A549 (cell line): ENCODE results near the gene CELF3.

Source experiments
- CEBPB ChIP-seq, 2 experiments: fragments of >200 bp in 1 of 2; sonication (Bioruptor Twin) in 1 of 2; formaldehyde crosslinking in 1 of 2; IDR thresholded peaks; 2 replicates each; pipeline ENCODE4 v1.6.1; 2012 to 2016
- CHD2 ChIP-seq: fragments of 150-350 bp; IDR thresholded peaks from 2 replicates; pipeline ENCODE4 v1.6.1; 2014; ENCODE audit warnings: low read length; ENCODE audit not compliant: partially characterized antibody
- CTCF ChIP-seq: fragments of >200 bp; sonication (Bioruptor Twin); formaldehyde crosslinking; IDR thresholded peaks from 3 replicates; pipeline ENCODE4 v1.5.1; 2016
- HDAC2 ChIP-seq: fragments of 200-600 bp; sonication (generic); IDR thresholded peaks from 2 replicates; pipeline ENCODE4 v1.6.1; 2016
- JUN ChIP-seq, 2 experiments: fragments of >200 bp; sonication (Bioruptor Twin); formaldehyde crosslinking; IDR thresholded peaks; 2 replicates in 1 of 2; 3 replicates in 1 of 2; pipeline ENCODE4 v1.6.1; 2016 to 2017
- JUNB ChIP-seq: fragments of >200 bp; sonication (Bioruptor Twin); formaldehyde crosslinking; IDR thresholded peaks from 2 replicates; pipeline ENCODE4 v1.6.1; 2016
- POLR2A ChIP-seq: IDR thresholded peaks from 2 replicates; pipeline ENCODE4 v1.6.1; 2012; ENCODE audit warnings: mild to moderate bottlenecking, low read length
- RCOR1 ChIP-seq: fragments of 150-350 bp; IDR thresholded peaks from 2 replicates; pipeline ENCODE4 v1.6.1; 2014; ENCODE audit warnings: antibody characterized with exemption, low read length, low read depth
- TP53 ChIP-seq: fragments of 250-450 bp; sonication (Bioruptor Pico); IDR thresholded peaks from 2 replicates; pipeline ENCODE4 v1.5.0; 2021; ENCODE audit warnings: mild to moderate bottlenecking, moderate library complexity
- TF ChIP-seq, protein P1 (sequence below): fragments of >200 bp; sonication (Bioruptor Twin); formaldehyde crosslinking; IDR thresholded peaks from 3 replicates; pipeline ENCODE4 v1.6.1; 2016
- TF ChIP-seq, protein P2 (sequence below): fragments of 450-650 bp; IDR thresholded peaks from 2 replicates; pipeline ENCODE4 v1.6.1; 2014; ENCODE audit warnings: antibody characterized with exemption

DNA sequence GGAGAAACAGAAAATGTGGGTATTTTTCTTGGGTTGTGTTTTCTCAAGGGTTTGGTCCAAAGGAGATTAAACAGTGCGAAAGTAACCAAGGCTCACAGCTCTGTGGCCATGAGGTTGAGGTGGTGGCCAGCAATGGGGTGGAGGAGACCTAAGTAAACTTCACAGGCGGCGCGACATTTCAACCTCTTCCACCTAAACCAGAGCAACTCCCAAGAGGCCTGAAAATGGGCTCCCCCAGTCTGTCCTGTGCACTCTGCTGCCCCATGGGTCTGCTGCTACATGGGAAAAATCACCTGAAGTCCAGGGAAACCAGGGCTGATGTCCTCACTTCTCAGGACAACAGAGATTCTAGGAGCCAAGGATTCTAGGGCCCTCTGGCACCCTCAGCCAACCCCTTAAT, 12.4 kb downstream of the CELF3 start:
- TF ChIP-seq, protein P1, sequence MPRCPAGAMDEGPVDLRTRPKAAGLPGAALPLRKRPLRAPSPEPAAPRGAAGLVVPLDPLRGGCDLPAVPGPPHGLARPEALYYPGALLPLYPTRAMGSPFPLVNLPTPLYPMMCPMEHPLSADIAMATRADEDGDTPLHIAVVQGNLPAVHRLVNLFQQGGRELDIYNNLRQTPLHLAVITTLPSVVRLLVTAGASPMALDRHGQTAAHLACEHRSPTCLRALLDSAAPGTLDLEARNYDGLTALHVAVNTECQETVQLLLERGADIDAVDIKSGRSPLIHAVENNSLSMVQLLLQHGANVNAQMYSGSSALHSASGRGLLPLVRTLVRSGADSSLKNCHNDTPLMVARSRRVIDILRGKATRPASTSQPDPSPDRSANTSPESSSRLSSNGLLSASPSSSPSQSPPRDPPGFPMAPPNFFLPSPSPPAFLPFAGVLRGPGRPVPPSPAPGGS: no peak
- TF ChIP-seq, protein P2, sequence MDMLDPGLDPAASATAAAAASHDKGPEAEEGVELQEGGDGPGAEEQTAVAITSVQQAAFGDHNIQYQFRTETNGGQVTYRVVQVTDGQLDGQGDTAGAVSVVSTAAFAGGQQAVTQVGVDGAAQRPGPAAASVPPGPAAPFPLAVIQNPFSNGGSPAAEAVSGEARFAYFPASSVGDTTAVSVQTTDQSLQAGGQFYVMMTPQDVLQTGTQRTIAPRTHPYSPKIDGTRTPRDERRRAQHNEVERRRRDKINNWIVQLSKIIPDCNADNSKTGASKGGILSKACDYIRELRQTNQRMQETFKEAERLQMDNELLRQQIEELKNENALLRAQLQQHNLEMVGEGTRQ: no peak
- no peak for TF ChIP-seq TP53 (CRISPR knock-in tag)
- TF ChIP-seq POLR2A: no peak
- no peak for TF ChIP-seq JUNB
- no peak for TF ChIP-seq CTCF
- TF ChIP-seq RCOR1: no peak
- TF ChIP-seq JUN (IDR thresholded peaks at IDR 0.05): no peak
- no peak for TF ChIP-seq HDAC2
- no peak for TF ChIP-seq CEBPB (IDR thresholded peaks at IDR 0.05)
- TF ChIP-seq CHD2: no peak
